Hematopoietic multipotent progenitor cell treated with erythropoietin and hydrocortisone succinate and interleukin-3 and kit ligand, for 8 days (in vitro differentiated cells): Measurements from ENCODE around the gene ASTN2.

Experiments used
- DNase-seq: peaks from one replicate; pipeline ENCODE4 v3.0.0-alpha.2; 2015

The ASTN2 gene

GRCh38 chr9:116589392-116590354, 825.2 kb downstream of the ASTN2 start:
- DNase-seq = peak; percentile 83

DNA sequence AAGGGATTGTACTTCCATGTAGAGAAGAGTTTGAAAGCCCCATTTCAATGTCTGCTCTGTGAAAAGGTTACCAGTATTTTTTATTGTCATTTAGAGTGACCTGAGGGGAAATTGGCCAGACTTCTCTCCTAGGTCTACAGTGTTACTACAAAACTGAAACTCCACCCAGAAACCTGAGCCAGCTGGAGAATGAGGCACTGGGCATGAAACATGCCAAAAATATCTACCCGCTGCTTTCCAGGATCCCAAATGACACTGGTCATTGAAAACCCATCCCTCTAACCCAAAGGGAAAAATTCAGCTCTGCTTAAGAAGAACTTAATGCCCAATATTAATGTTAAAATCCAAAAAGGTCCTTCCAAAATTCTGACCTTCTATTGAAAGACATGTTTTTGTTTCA, 826.9 kb downstream of the ASTN2 start:
- DNase-seq = no peak

DNA sequence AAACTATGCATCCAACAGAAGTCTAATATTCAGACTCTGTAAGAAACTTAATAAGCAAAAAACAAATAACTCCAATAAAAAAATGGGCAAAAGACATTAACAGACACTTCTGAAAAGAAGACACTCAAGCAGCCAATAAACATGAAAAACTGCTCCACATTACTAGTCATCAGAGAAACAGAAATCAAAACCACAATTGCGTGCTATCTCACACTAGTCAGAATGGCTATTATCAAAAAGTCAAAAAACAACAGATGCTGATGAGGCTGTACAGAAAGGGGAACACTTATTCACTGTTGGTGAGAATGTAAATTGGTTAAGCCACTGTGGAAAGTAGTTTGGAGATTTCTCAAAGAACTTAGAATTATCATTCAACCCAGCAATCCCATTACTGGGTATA, 829.0 kb downstream of the ASTN2 start:
- no peak for DNase-seq

GRCh38 chr9:116585204-116585603, 829.7 kb downstream of the ASTN2 start:
- no peak for DNase-seq

DNA sequence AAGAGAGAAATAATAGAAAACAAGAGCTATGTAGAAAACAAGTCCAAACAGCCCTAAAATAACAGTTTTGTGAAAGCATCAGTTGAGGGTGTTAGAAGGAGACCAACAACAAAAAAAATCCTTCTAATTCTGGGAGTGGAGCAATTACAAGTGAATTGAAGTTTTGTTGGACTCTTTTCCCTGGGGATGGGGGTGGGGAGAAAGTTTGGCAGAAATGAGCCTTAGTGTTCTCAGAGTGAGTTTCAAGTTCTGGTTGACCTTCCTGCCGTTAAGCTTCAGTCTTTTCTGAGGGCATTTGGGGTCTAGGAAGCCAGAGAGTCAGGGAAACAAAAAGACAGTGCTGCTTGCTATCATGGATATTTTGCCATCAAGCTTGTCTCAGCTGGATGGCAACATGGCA, 834.0 kb downstream of the ASTN2 start:
- no peak for DNase-seq

DNA sequence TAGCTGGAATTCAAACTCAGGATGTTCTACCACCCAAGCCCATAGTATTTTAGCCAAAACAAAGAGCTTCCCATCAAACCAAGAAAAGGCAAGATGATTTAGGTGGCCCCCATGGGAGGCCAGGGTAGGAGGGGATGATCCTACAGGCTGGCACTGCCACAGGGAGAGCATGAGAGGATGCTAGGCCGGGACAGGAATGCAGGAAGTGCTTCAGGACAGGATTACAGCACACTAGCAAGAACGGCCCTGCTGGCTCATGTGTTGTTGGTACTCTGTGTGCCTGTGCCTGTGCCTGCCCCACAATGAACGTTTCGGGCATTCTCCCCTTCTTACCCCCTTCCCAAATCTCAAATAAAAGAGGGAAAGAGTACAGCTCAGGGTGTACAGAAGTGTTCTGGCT, 838.5 kb downstream of the ASTN2 start:
- no peak for DNase-seq

DNA sequence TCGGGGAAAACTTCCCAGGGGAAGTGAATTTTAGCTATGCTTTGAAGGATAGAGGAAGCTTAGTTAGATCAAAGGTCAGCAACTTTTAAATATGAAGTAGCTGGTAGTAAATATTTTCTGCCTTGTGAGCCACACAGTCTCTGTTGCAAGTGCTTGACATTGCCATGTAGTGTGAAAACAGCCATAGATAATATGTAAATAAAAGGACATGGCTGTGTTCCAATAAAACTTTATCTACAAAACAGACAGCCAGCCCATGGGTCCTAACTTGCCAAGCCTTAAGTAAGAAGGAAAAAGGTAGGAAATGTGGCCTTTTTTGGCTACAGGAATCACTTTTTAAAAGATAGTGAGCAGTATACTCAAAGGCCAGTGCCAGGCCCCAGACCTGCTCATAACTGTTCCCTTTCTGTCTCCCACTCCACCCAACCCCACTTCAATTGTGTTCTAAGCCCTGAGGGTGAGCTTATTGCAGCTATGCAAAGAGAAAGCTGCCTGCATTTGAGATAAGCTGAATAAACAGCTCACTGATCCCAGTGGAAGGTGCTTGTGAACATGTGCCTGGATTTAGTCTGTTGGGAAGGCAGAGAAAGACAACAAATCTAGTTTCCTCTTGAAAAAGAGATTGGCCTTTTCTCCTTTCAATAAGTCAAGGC, 840.7 kb downstream of the ASTN2 start:
- peak; percentile 63 for DNase-seq

GRCh38 chr9:116572095-116572748, 842.6 kb downstream of the ASTN2 start:
- peak; percentile 75 for DNase-seq

DNA sequence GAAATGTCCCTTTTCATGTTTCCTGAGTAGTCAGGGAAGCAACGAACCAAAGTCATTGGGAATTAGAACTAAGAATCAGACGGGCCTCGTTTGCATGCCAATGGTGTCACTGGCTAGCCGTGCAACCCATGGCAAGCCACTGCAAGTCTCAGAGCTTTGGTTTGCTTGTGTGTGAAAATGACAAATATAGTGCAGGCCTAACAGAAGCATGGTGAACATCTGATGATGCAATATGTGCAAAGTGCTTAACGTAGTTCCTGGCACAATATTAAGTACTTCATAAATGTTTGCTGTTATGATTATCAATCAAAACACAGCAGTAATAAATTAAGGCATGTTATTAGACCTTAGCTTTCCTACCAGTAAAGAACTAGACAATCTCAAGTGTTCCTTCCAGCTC, 845.7 kb downstream of the ASTN2 start:
- DNase-seq = no peak

GRCh38 chr9:116566677-116567488, 848.0 kb downstream of the ASTN2 start:
- peak; percentile 73 for DNase-seq

- no peak for DNase-seq
Measured at GRCh38 chr9:116565986-116566385, 848.9 kb downstream of the ASTN2 start.

GRCh38 chr9:116564266-116564793, 850.5 kb downstream of the ASTN2 start:
- DNase-seq = no peak

DNA sequence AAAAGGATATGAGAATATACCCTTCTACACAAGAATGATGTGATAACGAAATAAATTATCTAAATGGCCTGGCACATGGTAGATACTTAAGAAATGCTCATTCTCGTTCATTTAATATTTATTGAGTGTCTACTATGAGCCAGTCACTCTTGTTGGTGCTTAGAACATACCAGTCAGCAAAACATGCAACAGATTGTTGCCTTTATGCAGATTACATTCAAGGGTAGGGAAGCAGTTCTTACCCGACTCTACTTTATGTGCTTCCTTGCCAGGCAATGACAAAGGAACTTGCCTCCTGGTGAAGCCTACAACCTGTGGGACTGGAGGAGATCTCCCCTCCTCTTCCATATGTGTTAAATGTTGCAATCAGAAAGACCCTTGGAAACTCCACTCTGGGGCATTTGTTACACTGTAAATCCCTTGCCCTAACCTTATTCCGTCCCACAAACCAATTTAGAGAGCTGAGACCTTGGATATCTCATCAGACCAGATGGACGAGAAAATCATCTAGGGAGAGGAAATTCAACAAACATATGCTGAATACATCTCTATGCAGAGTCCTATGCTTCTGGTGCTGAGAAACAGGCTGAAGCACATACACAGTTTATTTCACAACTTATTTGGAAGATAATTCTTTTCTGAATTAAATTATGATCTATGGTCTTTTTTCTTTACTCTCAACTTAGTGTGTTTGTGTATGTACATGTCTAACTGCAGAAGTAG, 855.9 kb downstream of the ASTN2 start:
- DNase-seq = no peak

DNA sequence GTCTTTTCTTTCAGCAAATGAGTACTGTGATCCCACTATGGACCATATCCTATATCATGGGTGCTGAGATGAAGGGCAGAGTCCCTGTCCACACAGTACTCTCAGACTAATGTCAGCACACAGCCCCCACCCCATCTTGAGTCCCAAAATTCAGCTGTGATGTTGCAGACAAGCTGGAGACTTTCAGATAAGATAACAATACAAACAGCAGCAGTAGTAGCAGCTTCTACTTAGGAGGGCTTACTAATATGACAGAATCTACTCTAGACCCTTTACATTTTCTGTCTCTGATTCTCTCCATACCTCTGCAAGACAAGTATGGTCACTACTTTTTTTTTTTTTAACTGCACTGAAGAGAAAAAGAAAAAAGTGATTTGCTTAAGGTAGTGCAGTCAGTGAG, 856.8 kb downstream of the ASTN2 start:
- peak; percentile 9 for DNase-seq

GRCh38 chr9:116555556-116556155, 859.2 kb downstream of the ASTN2 start:
- no peak for DNase-seq

- DNase-seq = no peak
Measured at GRCh38 chr9:116555119-116555518, 859.7 kb downstream of the ASTN2 start.

- DNase-seq = no peak
Measured at GRCh38 chr9:116550696-116551436, 864.0 kb downstream of the ASTN2 start.

- no peak for DNase-seq
Measured at GRCh38 chr9:116549786-116550660, 864.8 kb downstream of the ASTN2 start.

- DNase-seq = no peak
Measured at GRCh38 chr9:116549061-116549664, 865.7 kb downstream of the ASTN2 start.
